Activated CD8-positive, alpha-beta memory T cell treated with anti-CD3 and anti-CD28 coated beads for 36 hours (primary cell): ENCODE data around the gene BOD1. TPM values are rescaled to one million over a fixed set of nuclear protein-coding genes. Genes with fewer than 3 reads are reported as not detected.

ENCODE experiments used
- CTCF ChIA-PET: fragments of 350-600 bp; sonication (Branson Sonifier 250); formaldehyde crosslinking; loops from one replicate; lab custom pipeline; 2021; ENCODE audit warnings: antibody characterized with exemption; lab: Charles Lee
- POLR2A ChIA-PET: fragments of 350-600 bp; sonication (Branson Sonifier 250); formaldehyde crosslinking; loops from one replicate; lab custom pipeline; 2021; ENCODE audit warnings: antibody characterized with exemption; lab: Charles Lee
- total RNA-seq, 2 experiments: library from RNA; stranded (reverse); gene quantifications; one replicate each; pipeline ENCODE4 v1.2.3, GENCODE V29; 2021

Gene BOD1
- total RNA-seq, 2 experiments from 2014 or later = 25.4 to 26.8 TPM

- ChIA-PET POLR2A (no interaction called here), CTCF (no interaction called here)
These were observed 50.9 kb downstream of the BOD1 start for GRCh38 chr5:173565491-173566072.

GRCh38 chr5:173564106-173564505 lies 52.3 kb downstream of the BOD1 start:
- ChIA-PET CTCF (no interaction called here), POLR2A (no interaction called here)

- CTCF ChIA-PET = no interaction called here
- POLR2A ChIA-PET = no interaction called here
These were observed 53.2 kb downstream of the BOD1 start for GRCh38 chr5:173563246-173563645.

GRCh38 chr5:173562451-173562850 lies 54.0 kb downstream of the BOD1 start:
- CTCF ChIA-PET = interaction anchor here (1.1 kb wide), 1 partner anchor 415 kb away, joined by 3 read pairs; no protein-coding TSS in a partner anchor
- POLR2A ChIA-PET = no interaction called here
